GM19328 (cell line): ENCODE results near the gene MGAT4B.

Source experiments
- ATAC-seq: cut with Tn5 transposase; IDR thresholded peaks from one replicate; pipeline ENCODE4 v1.9.1; 2021; ENCODE audit warnings: mild to moderate bottlenecking, moderate library complexity; ENCODE audit not compliant: unreplicated experiment

Gene MGAT4B

GRCh38 chr5:179773686-179774040 is 33.0 kb downstream of the MGAT4B start:
- ATAC-seq, result no peak

- ATAC-seq, result no peak
Measured at GRCh38 chr5:179772351-179772750, 34.3 kb downstream of the MGAT4B start.

DNA sequence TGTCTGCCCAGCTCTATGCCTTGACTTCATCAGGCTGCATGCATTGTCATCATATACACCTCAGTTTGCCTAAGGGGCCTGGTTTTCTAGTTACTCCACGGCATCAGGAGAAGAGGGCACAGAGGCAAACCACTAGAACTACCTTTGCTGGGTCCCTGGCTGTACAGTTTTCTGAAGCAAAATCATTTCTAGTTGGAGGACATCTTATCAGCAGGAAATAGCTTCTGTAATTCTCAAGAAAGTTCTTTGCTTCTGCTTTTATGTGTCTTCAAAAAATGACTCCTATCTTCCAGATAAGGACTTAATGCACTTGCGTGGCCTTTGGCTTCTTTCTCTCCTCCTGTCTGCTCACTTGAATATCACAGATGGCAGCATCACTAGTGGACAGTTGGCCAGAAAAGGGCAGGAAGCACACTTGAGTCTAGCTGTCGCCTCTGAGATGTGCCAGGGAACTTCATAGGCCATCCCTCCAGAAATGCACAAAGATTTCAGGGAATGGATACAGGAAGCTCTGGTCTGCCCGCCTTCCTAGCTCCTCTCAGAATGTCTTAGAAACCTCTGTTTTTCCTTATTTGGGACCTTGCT is 35.3 kb downstream of the MGAT4B start:
- no peak for ATAC-seq

- ATAC-seq, result no peak
Measured at GRCh38 chr5:179769796-179770195, 36.9 kb downstream of the MGAT4B start.

- ATAC-seq, result no peak
Measured at GRCh38 chr5:179769271-179769670, 37.4 kb downstream of the MGAT4B start.

DNA sequence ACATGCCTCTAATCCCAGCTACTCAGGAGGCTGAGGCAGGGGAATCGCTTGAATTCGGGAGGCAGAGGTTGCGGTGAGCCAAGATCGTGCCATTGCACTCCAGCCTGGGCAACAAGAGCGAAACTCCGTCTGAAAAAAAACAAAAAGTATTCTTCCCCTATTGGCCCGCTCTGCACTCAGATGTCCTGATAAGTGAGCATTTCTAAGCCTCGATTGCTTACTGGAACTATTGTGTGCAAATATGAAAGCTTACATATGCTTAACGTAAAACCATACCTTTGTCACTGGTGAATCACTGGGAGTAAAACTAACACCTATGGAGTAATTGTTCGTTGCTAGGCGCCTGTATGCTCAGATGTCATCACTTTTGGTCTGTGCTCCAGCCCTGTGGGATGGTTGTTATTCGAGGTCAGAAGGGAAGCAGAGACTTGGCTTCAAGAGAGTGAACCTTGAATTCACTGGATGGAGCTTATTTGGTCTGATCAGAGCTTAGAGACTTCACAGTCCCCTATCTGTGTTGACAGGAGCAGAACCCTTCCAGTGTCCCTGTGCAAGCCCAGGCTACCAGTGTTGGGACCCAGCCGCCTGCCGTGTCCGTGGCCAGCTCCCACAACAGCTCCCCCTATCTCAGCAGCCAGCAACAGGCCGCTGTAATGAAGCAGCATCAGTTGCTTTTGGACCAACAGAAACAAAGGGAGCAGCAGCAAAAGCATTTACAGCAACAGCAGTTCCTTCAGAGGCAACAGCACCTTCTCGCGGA is 38.2 kb downstream of the MGAT4B start:
- ATAC-seq, result no peak

DNA sequence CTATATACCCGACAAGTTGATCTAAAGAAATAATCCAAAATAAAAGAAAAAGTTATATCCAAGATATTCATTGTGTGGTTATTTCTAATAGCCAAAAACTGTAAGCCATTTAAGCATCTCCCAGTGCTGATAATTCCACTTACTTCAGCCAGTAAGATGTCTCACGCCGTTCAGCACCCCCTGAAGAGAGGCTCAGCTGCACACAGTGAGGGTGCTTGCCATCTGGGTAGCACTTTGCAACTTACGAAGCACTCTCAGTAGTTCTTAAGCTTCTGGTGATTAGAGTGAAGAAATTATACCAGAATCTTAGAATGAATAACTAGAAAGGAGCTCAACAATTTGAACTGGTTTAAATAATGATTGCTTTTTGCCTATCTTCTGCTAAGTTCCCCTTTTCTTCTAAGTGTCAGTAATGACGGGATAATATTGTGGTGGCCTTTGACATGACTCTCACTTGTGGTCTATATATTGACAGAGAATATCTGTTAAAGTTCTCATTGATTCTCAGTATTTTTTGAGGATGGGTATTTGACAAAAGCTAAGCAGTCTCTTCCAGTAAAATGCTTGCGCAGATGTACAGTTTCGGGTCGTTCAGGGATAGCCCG is 39.1 kb downstream of the MGAT4B start:
- no peak for ATAC-seq

DNA sequence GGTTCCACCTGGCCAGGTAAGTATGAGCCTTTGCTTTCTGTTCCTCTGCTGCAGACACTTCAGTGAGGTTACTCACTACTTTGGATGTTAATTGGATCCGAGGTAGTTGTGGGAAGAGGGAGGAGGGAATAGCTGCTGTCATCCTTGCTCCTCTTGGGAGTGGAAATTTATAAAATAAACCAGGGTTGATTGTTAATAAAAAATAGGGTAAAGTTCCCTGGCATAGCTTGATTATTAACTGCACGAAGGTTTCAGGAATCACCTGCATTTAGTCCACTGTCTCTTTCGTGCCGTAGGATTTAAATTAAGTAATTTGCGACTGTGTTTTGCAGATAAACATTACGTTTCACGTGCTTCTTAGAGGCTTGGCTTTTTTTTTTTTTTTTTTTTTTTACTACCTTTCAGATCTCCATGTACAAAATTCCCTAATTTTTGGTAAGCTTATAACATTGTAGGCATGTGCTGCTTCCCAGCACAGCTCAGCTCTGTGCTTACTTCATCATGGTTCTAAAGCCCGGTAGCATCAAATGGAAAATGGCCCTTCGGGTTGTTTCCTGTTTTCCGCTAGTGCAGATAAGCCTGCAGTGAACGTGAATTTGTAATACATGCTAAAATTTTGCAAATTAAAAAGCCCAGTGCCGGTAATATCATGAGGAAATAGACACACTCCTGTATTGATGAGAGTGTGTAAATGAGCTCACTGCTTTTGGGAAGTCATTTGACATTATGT is 39.8 kb downstream of the MGAT4B start:
- no peak for ATAC-seq

DNA sequence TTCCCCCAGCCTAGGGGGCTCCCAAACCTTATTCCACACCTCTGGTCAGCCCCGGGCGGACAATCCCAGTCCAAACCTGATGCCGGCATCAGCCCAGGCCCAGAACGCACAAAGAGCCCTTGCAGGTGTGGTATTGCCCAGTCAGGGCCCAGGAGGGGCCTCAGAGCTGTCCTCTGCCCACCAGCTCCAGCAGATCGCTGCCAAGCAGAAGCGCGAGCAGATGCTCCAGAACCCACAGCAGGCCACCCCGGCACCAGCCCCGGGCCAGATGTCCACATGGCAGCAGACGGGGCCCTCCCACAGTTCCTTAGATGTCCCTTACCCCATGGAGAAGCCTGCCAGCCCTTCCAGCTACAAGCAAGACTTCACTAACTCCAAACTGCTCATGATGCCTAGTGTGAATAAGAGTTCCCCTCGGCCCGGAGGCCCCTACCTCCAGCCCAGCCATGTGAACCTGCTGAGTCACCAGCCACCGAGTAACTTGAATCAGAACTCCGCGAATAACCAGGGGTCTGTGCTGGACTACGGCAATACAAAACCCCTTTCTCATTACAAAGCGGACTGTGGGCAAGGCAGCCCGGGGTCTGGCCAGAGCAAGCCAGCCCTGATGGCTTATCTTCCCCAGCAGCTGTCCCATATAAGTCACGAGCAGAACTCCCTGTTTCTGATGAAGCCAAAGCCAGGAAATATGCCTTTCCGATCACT is 40.5 kb downstream of the MGAT4B start:
- ATAC-seq, result no peak

DNA sequence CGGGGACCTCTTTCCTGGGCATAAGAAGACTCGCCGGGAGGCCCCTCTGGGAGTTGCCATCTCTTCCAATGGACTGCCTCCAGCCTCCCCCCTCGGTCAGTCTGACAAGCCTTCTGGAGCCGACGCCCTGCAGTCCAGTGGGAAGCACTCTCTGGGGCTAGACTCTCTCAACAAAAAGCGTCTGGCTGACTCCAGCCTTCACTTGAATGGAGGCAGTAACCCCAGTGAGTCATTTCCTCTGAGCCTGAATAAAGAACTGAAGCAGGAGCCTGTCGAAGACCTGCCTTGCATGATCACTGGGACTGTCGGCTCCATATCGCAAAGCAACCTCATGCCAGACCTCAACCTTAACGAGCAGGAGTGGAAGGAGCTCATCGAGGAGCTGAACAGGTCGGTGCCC is 41.3 kb downstream of the MGAT4B start:
- no peak for ATAC-seq

DNA sequence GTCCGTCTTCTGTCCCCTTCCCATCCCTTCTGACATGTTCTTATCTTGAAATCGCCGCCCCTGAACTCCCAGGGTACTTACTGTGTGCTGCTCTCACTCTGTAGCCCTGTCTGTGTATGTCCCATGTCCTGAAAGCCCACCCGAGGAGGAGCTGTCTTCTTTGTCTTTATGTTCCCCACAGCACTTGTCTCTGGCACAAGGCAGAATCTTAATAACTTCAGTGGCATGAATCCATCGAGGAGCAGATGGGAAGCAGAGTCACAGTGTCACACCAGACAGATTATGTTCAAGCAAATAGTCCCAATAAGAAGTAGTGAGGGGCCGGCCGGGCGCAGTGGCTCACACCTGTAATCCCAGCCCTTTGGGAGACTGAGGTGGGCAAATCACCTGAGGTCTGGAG is 42.6 kb downstream of the MGAT4B start:
- no peak for ATAC-seq

DNA sequence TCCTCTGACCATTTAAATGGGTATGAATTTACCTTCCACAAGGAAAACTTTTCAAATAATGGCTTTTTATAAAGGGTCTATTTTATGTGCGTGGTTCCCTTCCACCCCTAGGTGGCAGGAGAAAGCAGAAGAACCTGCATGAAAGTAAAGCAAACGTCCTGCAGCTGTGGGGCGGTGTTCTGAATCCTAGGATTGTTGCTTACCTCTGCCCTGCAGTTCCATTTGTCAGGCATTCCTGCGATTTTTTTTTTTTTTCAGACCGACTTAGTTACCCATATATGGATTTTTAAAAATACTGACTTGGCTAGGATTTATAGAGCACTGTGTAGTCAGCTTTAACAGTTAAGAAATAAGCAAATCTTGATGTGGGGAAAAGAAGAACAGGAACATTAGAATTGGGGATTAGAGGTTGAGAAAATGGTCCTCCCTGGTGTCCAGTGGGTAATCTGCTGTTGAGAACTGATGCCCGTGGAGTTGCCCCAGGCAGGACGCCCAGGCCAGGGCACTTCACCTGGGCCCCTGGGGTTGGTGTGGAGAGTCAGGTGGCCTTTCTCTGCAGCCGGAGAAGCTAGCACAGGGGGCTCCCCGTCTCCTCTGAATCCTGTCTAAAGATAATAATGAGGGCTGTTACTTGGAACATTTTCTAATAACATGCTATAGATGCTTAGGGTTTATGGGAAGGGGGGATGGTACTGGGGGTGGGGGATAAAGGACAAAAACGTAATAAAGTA is 43.3 kb downstream of the MGAT4B start:
- no peak for ATAC-seq

GRCh38 chr5:179762781-179763176 is 43.9 kb downstream of the MGAT4B start:
- ATAC-seq, result no peak

GRCh38 chr5:179762079-179762780 is 44.4 kb downstream of the MGAT4B start:
- ATAC-seq, result no peak

GRCh38 chr5:179759581-179760551 is 46.8 kb downstream of the MGAT4B start:
- no peak for ATAC-seq

DNA sequence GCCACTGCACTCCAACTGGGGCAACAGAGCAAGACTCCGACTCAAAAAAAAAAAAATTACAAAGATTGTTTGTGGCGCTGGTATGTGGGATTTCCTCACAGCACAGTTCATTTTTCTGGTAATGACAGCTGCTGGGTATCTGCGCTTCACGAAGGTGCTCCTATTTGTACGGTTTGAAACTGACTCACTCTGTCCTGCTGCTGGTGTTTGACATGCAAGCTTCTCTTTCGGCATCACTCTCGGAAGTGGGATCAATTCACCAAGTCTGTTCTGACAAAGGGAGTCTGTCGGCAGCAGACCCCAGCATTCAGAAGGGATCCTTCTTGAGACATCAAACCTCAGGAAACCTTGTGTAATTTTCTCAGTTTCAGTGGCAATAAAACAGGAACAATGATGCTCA is 47.7 kb downstream of the MGAT4B start:
- ATAC-seq, result no peak

GRCh38 chr5:179755022-179755421 is 51.6 kb downstream of the MGAT4B start:
- no peak for ATAC-seq

- ATAC-seq, result no peak
Measured at GRCh38 chr5:179753971-179754370, 52.7 kb downstream of the MGAT4B start.
